Measurements from ENCODE around the gene ASCC3.

Gene ASCC3

DNA sequence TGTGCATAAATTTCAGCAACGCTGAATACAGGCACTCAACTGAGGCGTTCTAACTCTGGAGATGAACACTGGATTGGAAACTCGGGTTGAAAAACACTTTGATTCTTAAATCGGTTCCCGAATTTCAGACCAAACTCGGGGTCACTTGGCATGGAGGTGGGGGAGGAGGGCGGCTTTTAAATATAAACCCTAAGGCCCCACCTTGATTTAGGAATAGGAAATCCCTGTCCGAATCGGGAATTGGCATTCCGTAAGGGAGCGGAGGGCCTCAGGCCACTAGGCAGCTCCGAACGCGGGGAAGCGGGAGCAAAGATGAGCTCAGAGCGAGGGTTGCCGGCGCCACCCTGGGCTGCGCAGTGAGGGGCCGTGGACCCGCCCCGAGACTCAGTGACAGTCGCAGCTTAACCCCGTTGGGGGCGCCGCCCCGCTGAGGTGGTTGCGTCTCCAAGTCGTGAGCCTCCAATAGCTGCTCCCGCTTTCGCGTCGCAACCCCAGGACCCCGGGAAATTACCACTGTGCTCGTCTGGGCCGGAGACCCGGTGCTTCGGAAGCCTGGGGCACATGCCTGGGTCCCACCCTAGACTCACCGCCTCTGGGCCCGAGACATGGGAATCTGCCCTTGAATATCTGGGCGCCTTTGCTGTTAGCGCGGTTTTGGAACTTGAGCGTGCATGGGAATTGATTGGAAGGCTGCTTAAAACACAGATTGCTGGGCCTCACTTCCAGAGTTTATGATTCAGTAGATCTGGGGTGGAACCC, 411.8 kb downstream of the ASCC3 start:
- in situ Hi-C loops (cut with MboI; ENCODE audit: low sequenced_read_pairs) = no loop called here

DNA sequence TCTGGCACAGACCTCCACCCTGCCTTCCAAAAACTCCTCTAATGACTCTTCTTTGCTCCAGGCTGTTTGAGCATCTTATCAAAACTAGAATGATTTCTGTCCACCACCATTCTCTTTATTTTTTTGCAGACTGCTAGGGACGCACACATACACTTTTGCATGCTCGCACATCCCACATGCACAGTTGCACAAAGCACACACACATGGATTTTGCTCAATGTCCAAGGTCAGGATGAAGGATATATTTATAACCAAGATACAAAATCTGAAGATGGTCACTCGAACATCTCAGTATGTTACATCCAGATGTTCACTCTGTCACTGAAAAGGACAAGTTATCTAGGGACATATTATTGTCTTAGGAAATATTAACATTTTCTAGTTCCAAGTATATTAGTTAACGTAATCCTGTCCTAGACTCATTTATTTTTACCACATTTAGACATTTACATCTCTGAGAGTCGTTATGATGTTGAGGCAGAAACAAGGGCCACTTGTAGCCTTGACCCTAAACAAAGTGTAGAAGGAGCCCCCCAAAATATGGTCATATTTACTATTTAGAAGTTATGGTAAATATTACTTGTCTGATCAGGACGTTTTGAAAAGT, 413.0 kb downstream of the ASCC3 start:
- in situ Hi-C loops (cut with MboI; ENCODE audit: low sequenced_read_pairs) = no loop called here

GRCh38 chr6:100467129-100468015, 413.8 kb downstream of the ASCC3 start:
- in situ Hi-C loops (cut with MboI; ENCODE audit: low sequenced_read_pairs) = no loop called here

DNA sequence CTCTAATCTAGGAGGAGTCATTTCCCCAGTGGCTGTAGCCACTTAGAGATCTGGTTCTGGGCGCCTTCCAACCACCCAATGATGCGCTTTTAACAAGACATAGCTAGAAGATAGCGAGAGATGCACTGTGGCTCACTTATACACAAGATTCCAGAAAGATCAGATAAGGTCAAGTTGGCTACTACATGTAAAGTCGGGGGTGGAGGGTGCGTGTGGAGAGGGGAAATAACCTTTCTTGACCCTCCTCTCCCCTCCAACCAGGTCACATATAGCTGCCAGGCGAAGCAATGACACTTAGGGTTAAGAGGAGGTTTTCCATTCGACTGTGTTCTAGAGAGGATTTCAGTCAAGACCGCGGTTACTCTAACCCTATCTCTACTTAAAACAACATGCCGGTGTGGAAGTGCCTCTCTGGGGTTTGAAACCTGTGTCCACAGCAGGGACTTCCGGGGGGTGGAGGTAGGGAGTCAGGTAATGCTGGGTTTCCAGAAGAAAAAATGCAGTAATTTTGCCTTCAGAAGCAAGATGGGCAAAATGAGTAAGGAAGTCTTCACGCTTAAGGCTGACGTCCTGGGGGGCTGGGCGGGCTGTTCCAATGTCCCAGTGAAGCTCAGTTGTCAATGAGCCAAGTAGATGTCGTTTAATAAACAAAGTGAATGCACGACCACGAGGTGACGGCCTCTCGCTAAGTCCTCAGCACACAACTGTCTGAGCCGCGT, 414.6 kb downstream of the ASCC3 start:
- in situ Hi-C loops (cut with MboI; ENCODE audit: low sequenced_read_pairs) = no loop called here

DNA sequence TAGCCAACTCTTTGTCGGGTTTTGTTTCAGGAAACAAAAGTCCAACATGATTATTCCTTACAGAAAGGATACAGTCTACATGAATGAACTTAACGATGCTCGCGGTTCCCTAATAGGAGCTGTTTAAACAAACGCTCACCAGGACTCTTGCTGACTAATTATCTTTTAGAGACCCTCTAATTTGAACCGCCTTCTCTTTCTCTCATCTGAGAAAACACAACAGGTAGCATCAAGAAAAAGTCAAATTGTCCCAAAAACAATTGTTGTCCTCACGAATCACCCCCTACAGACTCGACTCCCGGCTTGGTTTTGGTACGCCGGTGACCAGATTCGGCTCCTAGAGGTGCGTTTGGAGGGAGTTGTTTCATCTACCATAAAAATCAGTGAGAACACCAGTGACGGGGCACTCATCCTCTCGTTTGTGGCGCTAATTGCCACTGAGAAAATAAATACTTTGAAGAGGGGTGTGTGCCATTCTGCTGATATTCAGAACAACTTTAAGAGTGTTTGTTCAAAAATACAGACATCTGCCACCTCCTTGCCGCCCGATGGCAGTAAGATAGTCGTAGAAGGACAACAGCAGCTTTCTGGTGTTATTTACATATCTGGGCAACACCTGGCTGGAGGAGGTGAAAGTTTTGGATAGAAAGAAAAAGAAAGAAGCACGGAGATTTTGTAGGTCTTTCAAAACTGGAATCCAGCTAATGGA, 415.3 kb downstream of the ASCC3 start:
- in situ Hi-C loops (cut with MboI; ENCODE audit: low sequenced_read_pairs) = no loop called here

GRCh38 chr6:100464903-100465700, 416.0 kb downstream of the ASCC3 start, which contains the start of gene SIM1:
Gene SIM1, minus strand, starts transcription at chr6:100464921. Its CDS starts 1,453 bp downstream, at chr6:100463468.
- in situ Hi-C loops (cut with MboI; ENCODE audit: low sequenced_read_pairs) = no loop called here

DNA sequence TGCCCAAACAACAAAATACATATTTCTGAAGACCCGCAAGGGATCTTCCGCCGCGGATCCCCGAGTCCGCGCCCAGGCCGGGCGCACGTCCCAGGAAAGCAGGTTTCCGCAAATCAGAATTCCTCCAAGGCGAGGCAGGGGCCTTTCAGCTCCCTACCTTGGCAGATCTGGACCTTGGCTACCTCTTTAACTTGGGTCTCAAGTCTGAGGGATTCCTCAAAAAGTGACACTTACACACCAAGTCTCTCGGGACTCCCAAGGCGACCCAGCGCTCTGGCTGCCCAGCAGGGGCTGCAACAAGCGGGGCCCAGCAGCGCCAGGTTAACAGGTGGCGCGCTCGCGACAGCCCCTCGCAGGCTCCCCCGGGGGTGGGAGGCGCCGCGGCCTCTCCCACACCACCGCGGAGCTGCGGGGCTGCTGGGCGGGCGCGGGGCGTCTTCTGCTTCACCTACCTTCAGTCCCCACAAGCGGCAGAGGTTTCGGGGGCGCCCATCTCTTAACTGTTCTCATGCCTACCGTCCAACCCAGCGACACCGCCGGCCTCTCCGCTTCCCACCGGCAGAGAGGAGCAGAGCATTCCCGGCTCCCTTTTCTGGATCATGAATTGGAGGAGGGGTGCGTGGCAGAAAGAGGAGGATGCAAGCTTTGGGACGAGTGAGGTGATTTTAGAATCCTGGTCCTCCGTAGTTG, 416.8 kb downstream of the ASCC3 start:
- in situ Hi-C loops (cut with MboI; ENCODE audit: low sequenced_read_pairs) = no loop called here

- in situ Hi-C loops (cut with MboI; ENCODE audit: low sequenced_read_pairs) = no loop called here
Measured at GRCh38 chr6:100463630-100464161, 417.4 kb downstream of the ASCC3 start.

GRCh38 chr6:100462706-100463629, 418.2 kb downstream of the ASCC3 start:
- in situ Hi-C loops (cut with MboI; ENCODE audit: low sequenced_read_pairs) = no loop called here

DNA sequence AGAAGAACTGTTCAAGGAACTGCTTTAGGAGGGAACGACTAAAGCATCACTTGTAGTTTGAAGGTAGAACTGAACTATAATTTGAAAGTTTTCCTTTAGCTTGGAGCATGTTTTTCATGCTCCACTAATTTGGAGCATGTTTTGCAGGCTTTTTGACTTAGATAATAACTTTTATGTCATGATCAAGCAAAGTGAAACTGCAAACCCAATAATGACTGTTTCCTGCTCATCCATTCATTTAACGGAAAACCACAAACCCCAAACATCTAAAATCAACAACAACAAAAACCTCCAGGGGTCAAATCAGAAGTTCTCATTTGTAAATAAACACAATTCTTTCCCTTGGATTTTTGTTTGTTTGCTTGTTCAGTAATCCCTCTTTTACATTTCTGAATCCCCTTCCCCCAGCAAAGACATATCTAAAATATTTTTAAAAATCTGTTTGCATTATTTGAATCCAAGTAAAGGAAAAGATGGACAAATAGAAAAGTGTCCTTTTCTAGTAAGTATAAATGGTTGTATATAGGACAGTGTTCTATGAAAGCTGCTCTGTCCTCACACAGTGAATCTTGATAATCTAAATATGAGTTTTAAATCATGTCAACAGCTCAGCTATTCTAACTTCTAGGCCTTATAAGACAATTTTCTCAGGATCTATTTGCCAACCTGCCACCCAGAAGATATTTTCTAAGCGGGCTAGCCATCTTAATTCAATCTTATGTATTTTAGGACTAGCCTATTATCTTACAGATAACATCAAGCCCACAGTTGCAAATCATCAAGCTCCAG, 419.0 kb downstream of the ASCC3 start:
- in situ Hi-C loops (cut with MboI; ENCODE audit: low sequenced_read_pairs) = no loop called here

- in situ Hi-C loops (cut with MboI; ENCODE audit: low sequenced_read_pairs) = no loop called here
Measured at GRCh38 chr6:100461278-100461916, 419.7 kb downstream of the ASCC3 start.

DNA sequence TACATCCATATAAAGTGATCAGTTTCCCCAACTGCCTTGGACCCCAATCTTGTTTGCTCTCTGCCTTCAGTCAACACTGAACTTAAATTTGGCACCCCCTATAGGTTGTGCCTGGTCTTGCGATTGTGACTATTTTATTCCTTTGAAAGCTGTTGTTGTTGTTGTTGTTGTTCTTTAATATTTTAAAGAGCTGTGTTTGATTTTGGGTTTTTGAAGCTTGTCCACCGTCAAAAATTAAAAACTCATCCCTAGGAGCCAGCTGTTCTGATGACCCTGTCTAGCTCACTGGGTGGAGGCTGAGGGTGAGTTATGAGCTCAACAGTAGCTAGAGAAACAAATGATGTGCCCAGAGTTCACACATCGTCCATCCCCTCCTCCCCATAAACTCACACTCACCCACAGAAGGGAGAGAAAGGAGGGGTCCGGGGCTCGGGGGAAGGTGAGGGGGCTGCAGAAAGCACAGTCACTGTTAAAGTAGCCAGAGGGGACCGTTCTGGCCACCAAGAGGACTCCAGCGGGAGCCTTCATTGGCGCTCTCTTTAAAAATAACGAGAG, 420.4 kb downstream of the ASCC3 start:
- in situ Hi-C loops (cut with MboI; ENCODE audit: low sequenced_read_pairs) = no loop called here

DNA sequence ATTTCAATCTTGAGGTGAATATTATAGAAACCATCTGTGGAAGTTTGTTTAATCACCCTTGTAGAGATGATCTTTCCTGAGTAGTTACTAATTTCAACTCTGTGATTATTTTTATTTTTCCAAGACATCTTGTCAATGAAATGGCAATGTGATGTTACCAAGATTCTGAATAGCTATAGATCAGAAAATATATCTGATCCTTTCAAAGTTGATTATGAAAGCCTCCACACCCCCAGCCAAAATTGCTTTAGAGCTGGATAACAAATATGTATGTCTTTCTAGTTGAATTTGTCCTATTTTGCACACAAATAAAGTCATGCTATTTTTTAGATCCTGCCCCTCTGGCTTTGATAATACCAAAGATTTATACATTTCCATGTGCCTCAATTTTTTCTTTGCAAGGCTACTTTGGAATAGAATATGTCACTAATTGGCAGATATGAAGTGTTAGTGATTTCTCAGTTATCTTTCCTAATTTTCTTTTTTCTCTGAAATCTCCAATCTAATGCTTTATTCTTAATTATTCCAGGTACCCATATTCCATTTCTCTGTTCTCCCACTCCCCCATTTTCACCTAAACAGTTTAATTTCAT, 421.4 kb downstream of the ASCC3 start:
- in situ Hi-C loops (cut with MboI; ENCODE audit: low sequenced_read_pairs) = no loop called here

GRCh38 chr6:100458841-100459591, 422.1 kb downstream of the ASCC3 start:
- in situ Hi-C loops (cut with MboI; ENCODE audit: low sequenced_read_pairs) = no loop called here

Measured in HL-60/S4 (cell line).